Endothelial cell (in vitro differentiated cells): ENCODE results near the gene CHCT1. TPM values are rescaled to one million over a fixed set of nuclear protein-coding genes. Genes with fewer than 3 reads are reported as not detected.
A peak's percentile ranks its signal among the peaks of the same experiment; 100 is the strongest.

ENCODE experiments used
- DNase-seq: peaks from one replicate; pipeline ENCODE4 v3.0.0; 2021; ENCODE audit warnings: low spot score
- H3K27ac Mint-ChIP-seq: one replicate; pipeline ENCODE4 v1.8.0; 2021; ENCODE audit warnings: mixed read lengths, inconsistent platforms; ENCODE audit not compliant: unreplicated experiment
- H3K27me3 Mint-ChIP-seq: one replicate; pipeline ENCODE4 v1.8.0; 2021; ENCODE audit warnings: mild to moderate bottlenecking, moderate library complexity, mixed read lengths, inconsistent platforms; ENCODE audit not compliant: unreplicated experiment
- H3K36me3 Mint-ChIP-seq: one replicate; pipeline ENCODE4 v1.8.0; 2021; ENCODE audit warnings: mild to moderate bottlenecking, low read depth, mixed read lengths, inconsistent platforms; ENCODE audit not compliant: unreplicated experiment
- H3K4me1 Mint-ChIP-seq: one replicate; pipeline ENCODE4 v1.8.0; 2021; ENCODE audit warnings: mild to moderate bottlenecking, mixed read lengths, inconsistent platforms; ENCODE audit not compliant: unreplicated experiment
- H3K4me3 Mint-ChIP-seq: one replicate; pipeline ENCODE4 v1.8.0; 2021; ENCODE audit warnings: mild to moderate bottlenecking, mixed read lengths, inconsistent platforms; ENCODE audit not compliant: unreplicated experiment
- H3K9me3 Mint-ChIP-seq: one replicate; pipeline ENCODE4 v1.8.0; 2021; ENCODE audit warnings: mixed read lengths, inconsistent platforms; ENCODE audit not compliant: unreplicated experiment
- CTCF ChIP-seq: fragments of 200-600 bp; sonication (generic); IDR thresholded peaks from one replicate; pipeline ENCODE4 v1.5.0; 2021; ENCODE audit warnings: antibody characterized with exemption; ENCODE audit not compliant: unreplicated experiment
- total RNA-seq: library from RNA; stranded (reverse); fragmentation: NEBNext Ultra II Directional; extraction: Animal tissue kit (Norgen Biotek cat#: 25700); gene quantifications from one replicate; pipeline ENCODE4 v1.2.1, GENCODE V29; 2021; ENCODE audit not compliant: unreplicated experiment

The CHCT1 gene
- total RNA-seq, 1 donor from 2014 or later, result not detected

GRCh38 chr17:60391471-60392041 is 30.7 kb upstream of the CHCT1 start:
- DNase-seq, result peak; percentile 72
- H3K27ac Mint-ChIP-seq, result peak overlapping the region; percentile 91

GRCh38 chr17:60392042-60392844 is 30.0 kb upstream of the CHCT1 start, which contains the start of gene USP32:
USP32 (minus strand) TSS chr17:60392133; CDS start chr17:60391939, 194 bp downstream.
- H3K36me3 Mint-ChIP-seq, result peaks cover 7% of the 10 kb centered on the region
- peaks cover 37% of the 10 kb centered on the region for H3K4me1 Mint-ChIP-seq
- H3K27ac Mint-ChIP-seq, result peak within 1 kb of the TSS; percentile 94
- H3K9me3 Mint-ChIP-seq, result no peaks in the 10 kb centered on the region
- H3K4me3 Mint-ChIP-seq, result peak within 1 kb of the TSS; percentile 98
- no peak for TF ChIP-seq CTCF
- peak; percentile 96 for DNase-seq
- peaks cover 8% of the 10 kb centered on the region for H3K27me3 Mint-ChIP-seq

More at GRCh38 chr17:60391471-60392041, 30.7 kb upstream of the CHCT1 start:
- Mint-ChIP-seq H3K9me3 (no peaks in the 10 kb centered on the region), H3K4me1 (peaks cover 40% of the 10 kb centered on the region), H3K36me3 (peaks cover 7% of the 10 kb centered on the region), H3K27me3 (peaks cover 8% of the 10 kb centered on the region), H3K4me3 (peak overlapping the region; percentile 98)
- no peak for TF ChIP-seq CTCF

- peaks cover 8% of the 10 kb centered on the region for H3K27me3 Mint-ChIP-seq
- no peak for TF ChIP-seq CTCF
- H3K9me3 Mint-ChIP-seq, result no peaks in the 10 kb centered on the region
- peak; percentile 5 for DNase-seq
- peaks cover 7% of the 10 kb centered on the region for H3K36me3 Mint-ChIP-seq
- H3K4me3 Mint-ChIP-seq, result peak overlapping the region; percentile 97
- peak overlapping the region; percentile 94 for H3K27ac Mint-ChIP-seq
- peaks cover 34% of the 10 kb centered on the region for H3K4me1 Mint-ChIP-seq
Measured at GRCh38 chr17:60392845-60393702, 29.2 kb upstream of the CHCT1 start.

GRCh38 chr17:60393840-60394723 is 28.2 kb upstream of the CHCT1 start:
- peaks cover 33% of the 10 kb centered on the region for H3K4me1 Mint-ChIP-seq
- DNase-seq, result no peak
- peaks cover 8% of the 10 kb centered on the region for H3K27me3 Mint-ChIP-seq
- peaks cover 7% of the 10 kb centered on the region for H3K36me3 Mint-ChIP-seq
- no peak overlapping the region for H3K27ac Mint-ChIP-seq
- no peaks in the 10 kb centered on the region for H3K9me3 Mint-ChIP-seq
- peak overlapping the region; percentile 22 for H3K4me3 Mint-ChIP-seq
- no peak for TF ChIP-seq CTCF
